Neural crest cell (in vitro differentiated cells): Measurements from ENCODE around the gene FANCG. TPM values are rescaled to one million over a fixed set of nuclear protein-coding genes. Genes with fewer than 3 reads are reported as not detected.

ENCODE experiments used
- DNase-seq: peaks from one replicate; pipeline ENCODE4 v3.0.0; 2021; ENCODE audit warnings: low read depth, mixed read lengths, low spot score
- H3K27ac Mint-ChIP-seq: one replicate; pipeline ENCODE4 v1.8.0; 2021; ENCODE audit warnings: mild to moderate bottlenecking, mixed read lengths; ENCODE audit not compliant: unreplicated experiment
- H3K27me3 Mint-ChIP-seq: 2 replicates; pipeline ENCODE4 v1.8.0; 2021; ENCODE audit warnings: low read depth, mild to moderate bottlenecking, mixed read lengths
- H3K36me3 Mint-ChIP-seq: 2 replicates; pipeline ENCODE4 v1.8.0; 2021; ENCODE audit warnings: low read depth, mild to moderate bottlenecking, mixed read lengths
- H3K4me1 Mint-ChIP-seq: 2 replicates; pipeline ENCODE4 v1.8.0; 2021; ENCODE audit warnings: mixed read lengths
- H3K4me3 Mint-ChIP-seq: one replicate; pipeline ENCODE4 v1.8.0; 2021; ENCODE audit warnings: mild to moderate bottlenecking, mixed read lengths
- H3K9me3 Mint-ChIP-seq: 2 replicates; pipeline ENCODE4 v1.8.0; 2021; ENCODE audit warnings: mixed read lengths
- CTCF ChIP-seq: fragments of 200-600 bp; sonication (generic); conservative IDR thresholded peaks from 2 replicates; pipeline ENCODE4 v1.5.0; 2021; ENCODE audit warnings: antibody characterized with exemption, mild to moderate bottlenecking
- long read RNA-seq: library from polyadenylated mRNA; unstranded; transcript quantifications from one replicate; pipeline ENCODE4 v2.0.0, GENCODE V29; 2020
- total RNA-seq: library from RNA; stranded (reverse); gene quantifications from 2 replicates; pipeline ENCODE4 v1.2.1, GENCODE V29; 2021

Gene FANCG
- total RNA-seq: 115 and 126 TPM in 2 replicates
- long read RNA-seq, transcript FANCG-201 (14 exons, 2,631 nt): major isoform, 41 of 70 reads
- long read RNA-seq, partial matches to known transcripts: 2 of 70 reads
- long read RNA-seq, other reads (novel, unspliced or antisense): 27 of 70 reads

GRCh38 chr9:35079426-35080341 lies at the start of gene FANCG:
Gene FANCG (minus strand): TSS chr9:35079942. CDS start chr9:35079524, 418 bp downstream.
- peak within 1 kb of the TSS; percentile 98 for H3K27ac Mint-ChIP-seq
- peaks cover 30% of the 10 kb centered on the region for H3K4me1 Mint-ChIP-seq
- peak; percentile 80 for DNase-seq
- TF ChIP-seq CTCF: no peak
- H3K27me3 Mint-ChIP-seq: no peaks in the 10 kb centered on the region
- peaks cover 4% of the 10 kb centered on the region for H3K36me3 Mint-ChIP-seq
- no peaks in the 10 kb centered on the region for H3K9me3 Mint-ChIP-seq
- peak within 1 kb of the TSS; percentile 91 for H3K4me3 Mint-ChIP-seq

- peak; percentile 95 for TF ChIP-seq CTCF
- Mint-ChIP-seq H3K9me3 (no peaks in the 10 kb centered on the region), H3K36me3 (no peaks in the 10 kb centered on the region), H3K4me1 (peaks cover 50% of the 10 kb centered on the region), H3K4me3 (peak overlapping the region; percentile 86), H3K27me3 (peaks cover 2% of the 10 kb centered on the region), H3K27ac (peak overlapping the region; percentile 30)
- DNase-seq: peak; percentile 92
These were observed 37.3 kb upstream of the FANCG start for GRCh38 chr9:35116898-35117551.

- DNase-seq: no peak
- Mint-ChIP-seq H3K4me1 (peaks cover 55% of the 10 kb centered on the region), H3K4me3 (peak overlapping the region; percentile 86), H3K36me3 (no peaks in the 10 kb centered on the region), H3K9me3 (no peaks in the 10 kb centered on the region), H3K27ac (peak overlapping the region; percentile 30), H3K27me3 (peaks cover 2% of the 10 kb centered on the region)
- TF ChIP-seq CTCF: no peak
These were observed 36.8 kb upstream of the FANCG start for GRCh38 chr9:35116539-35116897.

- peak within 1 kb of the TSS; percentile 86 for H3K4me3 Mint-ChIP-seq
- H3K27me3 Mint-ChIP-seq: peaks cover 2% of the 10 kb centered on the region
- H3K36me3 Mint-ChIP-seq: no peaks in the 10 kb centered on the region
- no peaks in the 10 kb centered on the region for H3K9me3 Mint-ChIP-seq
- peaks cover 59% of the 10 kb centered on the region for H3K4me1 Mint-ChIP-seq
- peak within 1 kb of the TSS; percentile 94 for H3K27ac Mint-ChIP-seq
- TF ChIP-seq CTCF: no peak
- peak; percentile 99 for DNase-seq
These were observed 36.2 kb upstream of the FANCG start, which contains the start of gene ATOSB for GRCh38 chr9:35115680-35116538. Gene ATOSB (minus strand): TSS chr9:35115862. CDS start chr9:35108274, 7,588 bp downstream.
